HG03571 (cell line): ENCODE data around the gene KLHL14.
A peak's percentile ranks its signal among the peaks of the same experiment; 100 is the strongest.
"Not testable (repeated sequence)": the region's sequence is repeated elsewhere in the genome, so short reads cannot be mapped to it uniquely, and the experiment has no call there.

Experiments used
- ATAC-seq: cut with Tn5 transposase; IDR thresholded peaks from one replicate; pipeline ENCODE4 v1.9.1; 2021; ENCODE audit not compliant: unreplicated experiment

Gene KLHL14

GRCh38 chr18:32772581-32773381 lies at the start of gene KLHL14:
Gene KLHL14, minus strand, starts transcription at chr18:32773023. Its CDS starts 2,432 bp downstream, at chr18:32770591.
- no peak for ATAC-seq

GRCh38 chr18:32822197-32822596 lies 49.4 kb upstream of the KLHL14 start:
- ATAC-seq: no peak

GRCh38 chr18:32815881-32816280 lies 43.1 kb upstream of the KLHL14 start:
- ATAC-seq: no peak

GRCh38 chr18:32812342-32812741 lies 39.5 kb upstream of the KLHL14 start:
- ATAC-seq: no peak

GRCh38 chr18:32810314-32810713 lies 37.5 kb upstream of the KLHL14 start:
- ATAC-seq: no peak

GRCh38 chr18:32805354-32805753 lies 32.5 kb upstream of the KLHL14 start:
- no peak for ATAC-seq

- ATAC-seq: no peak
Observed at GRCh38 chr18:32804134-32804888, 31.5 kb upstream of the KLHL14 start.

- peak; percentile 98 for ATAC-seq
Observed at GRCh38 chr18:32803568-32803967, 30.7 kb upstream of the KLHL14 start.

- peak; percentile 42 for ATAC-seq
Observed at GRCh38 chr18:32802591-32803451, 30.0 kb upstream of the KLHL14 start.

GRCh38 chr18:32801228-32801627 lies 28.4 kb upstream of the KLHL14 start:
- no peak for ATAC-seq

GRCh38 chr18:32798209-32798960 lies 25.6 kb upstream of the KLHL14 start:
- ATAC-seq: no peak

GRCh38 chr18:32794667-32795066 lies 21.8 kb upstream of the KLHL14 start:
- ATAC-seq: not testable (repeated sequence)

GRCh38 chr18:32779010-32779409 lies 6.2 kb upstream of the KLHL14 start:
- no peak for ATAC-seq

GRCh38 chr18:32777049-32777448 lies 4.2 kb upstream of the KLHL14 start:
- no peak for ATAC-seq

GRCh38 chr18:32776561-32776960 lies 3.7 kb upstream of the KLHL14 start:
- no peak for ATAC-seq

- ATAC-seq: no peak
Observed at GRCh38 chr18:32775628-32776027, 2.8 kb upstream of the KLHL14 start.

GRCh38 chr18:32773382-32773712 lies 524 bp upstream of the KLHL14 start:
- ATAC-seq: no peak

- no peak for ATAC-seq
Observed at GRCh38 chr18:32771871-32772580, 797 bp downstream of the KLHL14 start.

GRCh38 chr18:32771169-32771751 lies 1.6 kb downstream of the KLHL14 start:
- no peak for ATAC-seq
